Measurements from ENCODE around the gene STMN1. TPM values are rescaled to one million over a fixed set of nuclear protein-coding genes. Genes with fewer than 3 reads are reported as not detected.

STMN1 gene
- total and polyA plus RNA-seq, 9 of the 15 experiments (the other 6 are each of a cell fraction or from before 2014, with no cell fraction given): 269 to 2,153 (median 595) TPM

DNA sequence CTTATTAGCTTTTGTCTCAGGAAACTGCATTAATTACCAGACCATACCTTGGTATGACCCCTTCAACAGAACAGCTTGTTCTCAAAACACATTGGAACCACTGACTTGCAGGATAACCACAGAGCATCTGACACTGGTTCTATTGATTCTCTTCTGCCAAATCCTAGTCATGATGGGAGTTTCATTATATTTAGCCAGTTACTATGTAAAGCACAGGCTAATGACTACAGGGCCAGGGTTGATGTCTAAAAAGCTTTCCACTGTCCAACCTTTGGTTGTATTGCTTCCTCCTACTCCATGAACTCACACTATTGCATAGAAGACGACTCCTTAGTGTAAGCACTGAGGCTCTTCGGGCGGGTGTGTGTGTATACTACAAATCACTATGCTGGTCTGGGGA lies 3.8 kb downstream of the STMN1 start:
- 92% methylated on average over 3 of the region's 3 CpGs for WGBS (ENCODE audit: insufficient coverage, low coverage, missing lambda C conversion rate)
- TF ChIP-seq, protein P1, sequence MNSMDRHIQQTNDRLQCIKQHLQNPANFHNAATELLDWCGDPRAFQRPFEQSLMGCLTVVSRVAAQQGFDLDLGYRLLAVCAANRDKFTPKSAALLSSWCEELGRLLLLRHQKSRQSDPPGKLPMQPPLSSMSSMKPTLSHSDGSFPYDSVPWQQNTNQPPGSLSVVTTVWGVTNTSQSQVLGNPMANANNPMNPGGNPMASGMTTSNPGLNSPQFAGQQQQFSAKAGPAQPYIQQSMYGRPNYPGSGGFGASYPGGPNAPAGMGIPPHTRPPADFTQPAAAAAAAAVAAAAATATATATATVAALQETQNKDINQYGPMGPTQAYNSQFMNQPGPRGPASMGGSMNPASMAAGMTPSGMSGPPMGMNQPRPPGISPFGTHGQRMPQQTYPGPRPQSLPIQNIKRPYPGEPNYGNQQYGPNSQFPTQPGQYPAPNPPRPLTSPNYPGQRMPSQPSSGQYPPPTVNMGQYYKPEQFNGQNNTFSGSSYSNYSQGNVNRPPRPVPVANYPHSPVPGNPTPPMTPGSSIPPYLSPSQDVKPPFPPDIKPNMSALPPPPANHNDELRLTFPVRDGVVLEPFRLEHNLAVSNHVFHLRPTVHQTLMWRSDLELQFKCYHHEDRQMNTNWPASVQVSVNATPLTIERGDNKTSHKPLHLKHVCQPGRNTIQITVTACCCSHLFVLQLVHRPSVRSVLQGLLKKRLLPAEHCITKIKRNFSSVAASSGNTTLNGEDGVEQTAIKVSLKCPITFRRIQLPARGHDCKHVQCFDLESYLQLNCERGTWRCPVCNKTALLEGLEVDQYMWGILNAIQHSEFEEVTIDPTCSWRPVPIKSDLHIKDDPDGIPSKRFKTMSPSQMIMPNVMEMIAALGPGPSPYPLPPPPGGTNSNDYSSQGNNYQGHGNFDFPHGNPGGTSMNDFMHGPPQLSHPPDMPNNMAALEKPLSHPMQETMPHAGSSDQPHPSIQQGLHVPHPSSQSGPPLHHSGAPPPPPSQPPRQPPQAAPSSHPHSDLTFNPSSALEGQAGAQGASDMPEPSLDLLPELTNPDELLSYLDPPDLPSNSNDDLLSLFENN (IDR thresholded peaks at IDR 0.05; ENCODE audit: low read depth in 2 of 2, low read length in 2 of 2): no peak
- TF ChIP-seq BHLHE40 (IDR thresholded peaks at IDR 0.05; ENCODE audit: low read length) (no peak), POLR2A (conservative IDR thresholded peaks at IDR 0.05) (0 out of 2 replicates have a peak, but pooled peaks have one; percentile 13), MCM2 (IDR thresholded peaks at IDR 0.05; ENCODE audit: low read depth) (no peak), ZZZ3 (IDR thresholded peaks at IDR 0.05) (no peak), ARNT (IDR thresholded peaks at IDR 0.05) (no peak)
- TF ChIP-seq, protein P2, sequence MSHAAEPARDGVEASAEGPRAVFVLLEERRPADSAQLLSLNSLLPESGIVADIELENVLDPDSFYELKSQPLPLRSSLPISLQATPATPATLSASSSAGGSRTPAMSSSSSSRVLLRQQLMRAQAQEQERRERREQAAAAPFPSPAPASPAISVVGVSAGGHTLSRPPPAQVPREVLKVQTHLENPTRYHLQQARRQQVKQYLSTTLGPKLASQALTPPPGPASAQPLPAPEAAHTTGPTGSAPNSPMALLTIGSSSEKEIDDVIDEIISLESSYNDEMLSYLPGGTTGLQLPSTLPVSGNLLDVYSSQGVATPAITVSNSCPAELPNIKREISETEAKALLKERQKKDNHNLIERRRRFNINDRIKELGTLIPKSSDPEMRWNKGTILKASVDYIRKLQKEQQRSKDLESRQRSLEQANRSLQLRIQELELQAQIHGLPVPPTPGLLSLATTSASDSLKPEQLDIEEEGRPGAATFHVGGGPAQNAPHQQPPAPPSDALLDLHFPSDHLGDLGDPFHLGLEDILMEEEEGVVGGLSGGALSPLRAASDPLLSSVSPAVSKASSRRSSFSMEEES (CRISPR knock-in tag; IDR thresholded peaks at IDR 0.05): no peak
- TF ChIP-seq, protein P3, sequence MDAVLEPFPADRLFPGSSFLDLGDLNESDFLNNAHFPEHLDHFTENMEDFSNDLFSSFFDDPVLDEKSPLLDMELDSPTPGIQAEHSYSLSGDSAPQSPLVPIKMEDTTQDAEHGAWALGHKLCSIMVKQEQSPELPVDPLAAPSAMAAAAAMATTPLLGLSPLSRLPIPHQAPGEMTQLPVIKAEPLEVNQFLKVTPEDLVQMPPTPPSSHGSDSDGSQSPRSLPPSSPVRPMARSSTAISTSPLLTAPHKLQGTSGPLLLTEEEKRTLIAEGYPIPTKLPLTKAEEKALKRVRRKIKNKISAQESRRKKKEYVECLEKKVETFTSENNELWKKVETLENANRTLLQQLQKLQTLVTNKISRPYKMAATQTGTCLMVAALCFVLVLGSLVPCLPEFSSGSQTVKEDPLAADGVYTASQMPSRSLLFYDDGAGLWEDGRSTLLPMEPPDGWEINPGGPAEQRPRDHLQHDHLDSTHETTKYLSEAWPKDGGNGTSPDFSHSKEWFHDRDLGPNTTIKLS (IDR thresholded peaks at IDR 0.05; ENCODE audit: borderline replicate concordance, low read depth): no peak
- TF ChIP-seq, protein P4, sequence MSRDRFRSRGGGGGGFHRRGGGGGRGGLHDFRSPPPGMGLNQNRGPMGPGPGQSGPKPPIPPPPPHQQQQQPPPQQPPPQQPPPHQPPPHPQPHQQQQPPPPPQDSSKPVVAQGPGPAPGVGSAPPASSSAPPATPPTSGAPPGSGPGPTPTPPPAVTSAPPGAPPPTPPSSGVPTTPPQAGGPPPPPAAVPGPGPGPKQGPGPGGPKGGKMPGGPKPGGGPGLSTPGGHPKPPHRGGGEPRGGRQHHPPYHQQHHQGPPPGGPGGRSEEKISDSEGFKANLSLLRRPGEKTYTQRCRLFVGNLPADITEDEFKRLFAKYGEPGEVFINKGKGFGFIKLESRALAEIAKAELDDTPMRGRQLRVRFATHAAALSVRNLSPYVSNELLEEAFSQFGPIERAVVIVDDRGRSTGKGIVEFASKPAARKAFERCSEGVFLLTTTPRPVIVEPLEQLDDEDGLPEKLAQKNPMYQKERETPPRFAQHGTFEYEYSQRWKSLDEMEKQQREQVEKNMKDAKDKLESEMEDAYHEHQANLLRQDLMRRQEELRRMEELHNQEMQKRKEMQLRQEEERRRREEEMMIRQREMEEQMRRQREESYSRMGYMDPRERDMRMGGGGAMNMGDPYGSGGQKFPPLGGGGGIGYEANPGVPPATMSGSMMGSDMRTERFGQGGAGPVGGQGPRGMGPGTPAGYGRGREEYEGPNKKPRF (IDR thresholded peaks at IDR 0.05; ENCODE audit: low read depth, low read length): no peak
- Histone ChIP-seq H3K27me3 (ENCODE audit: control insufficient read depth in 2 of 2, insufficient read depth in 2 of 2, low read length in 2 of 2) (no peaks in the 10 kb centered on the region), H3K4me3 (no peak overlapping the region), H3K79me2 (ENCODE audit: control insufficient read depth, insufficient read depth, low read length) (peaks cover 62% of the 10 kb centered on the region), H3K27ac (ENCODE audit: extremely low read depth, low read depth, low read length) (no peak overlapping the region), H3K4me1 (replicated peaks in 1 of 2; ENCODE audit: control insufficient read depth in 2 of 2, insufficient read depth in 2 of 2, low read length in 2 of 2) (peaks cover 13 to 20% of the 10 kb centered on the region in 2 experiments; a peak in 4 of 5 replicates), H3K9me3 (replicated peaks; ENCODE audit: control insufficient read depth, insufficient read depth, low read depth, low read length) (no peaks in the 10 kb centered on the region), H2AFZ (ENCODE audit: low read depth, low read length) (no peak overlapping the region), H4K20me1 (replicated peaks; ENCODE audit: control insufficient read depth, insufficient read depth, low read length) (peaks cover 29% of the 10 kb centered on the region), H3K9me1 (ENCODE audit: control insufficient read depth, insufficient read depth, low read length) (peaks cover 9% of the 10 kb centered on the region), H3K4me2 (ENCODE audit: insufficient read depth, low read length) (no peak overlapping the region), H3K36me3 (ENCODE audit: control insufficient read depth, insufficient read depth, low read length) (peaks cover 73% of the 10 kb centered on the region), H3K9ac (ENCODE audit: insufficient read depth in 1 of 2, low read depth in 2 of 2, low read length in 2 of 2) (no peak overlapping the region)
- FAIRE-seq (no peak), DNase-seq (ENCODE audit: extremely low read depth in 1 of 4, low spot score in 3 of 4) (no peak), ATAC-seq (no peak)
- ChIA-PET CTCF (ENCODE audit: low intra/inter-chr PET ratio) (no interaction called here), POLR2A (interaction anchor here (0.5 to 4.3 kb wide), 11 partner anchors 8 to 96 kb away, joined by 3 to 22 read pairs (median 4); partner anchors contain the start of gene PAFAH2)
- BruUV-seq (replicated peaks): no TSS peak
- in situ Hi-C loops (cut with MboI): no loop called here
- intact Hi-C loops (cut with micrococcal nuclease): no loop called here
